GM12873 (cell line): ENCODE results near the gene ARL15.

Experiments used
- TF ChIP-seq, protein P1 (sequence below): IDR thresholded peaks from 2 replicates; pipeline ENCODE4 v1.5.1; 2012; ENCODE audit warnings: low read depth, mild to moderate bottlenecking, moderate library complexity, low read length, control low read depth; ENCODE audit not compliant: insufficient read depth; ENCODE audit errors: missing control alignments

Gene ARL15

DNA sequence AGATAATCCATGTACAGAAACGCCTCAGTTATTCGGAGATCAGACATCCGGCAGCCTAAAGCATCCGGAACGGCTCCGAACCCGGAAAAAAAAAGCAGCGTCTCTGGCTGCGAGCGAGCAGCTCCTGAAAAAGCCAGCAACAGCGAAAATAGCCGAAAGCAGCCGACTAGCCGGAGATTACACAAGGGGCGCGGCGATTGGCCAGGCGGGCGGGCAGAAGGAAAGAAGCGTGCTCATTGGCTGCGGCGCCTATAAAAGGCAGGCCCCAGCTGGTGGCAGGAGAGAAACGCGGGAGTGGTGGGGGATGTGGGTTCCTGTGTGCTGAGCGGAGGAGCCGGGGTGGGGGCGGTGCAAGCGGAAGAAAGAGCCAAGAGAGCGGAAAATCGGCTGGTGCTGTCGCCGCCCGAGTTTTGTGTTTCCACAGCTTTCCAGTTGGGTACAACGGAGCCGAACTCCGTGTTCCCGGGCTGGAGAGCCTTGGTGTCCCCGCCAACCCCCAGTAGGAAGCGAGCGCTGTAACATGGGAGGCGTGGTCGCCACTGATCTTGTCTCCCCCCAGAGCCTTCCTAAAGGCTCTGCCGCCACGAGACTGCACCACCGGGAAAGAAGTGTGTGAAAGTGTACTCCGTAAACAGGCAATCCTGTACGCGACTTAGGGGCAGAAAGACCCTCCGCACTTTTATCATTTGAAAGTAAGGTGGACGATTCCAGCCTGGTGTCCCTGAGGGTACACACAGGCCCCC lies at the start of gene ARL15:
ARL15 (minus strand) TSS at position 141 of the 743 bp plus-strand sequence.
- TF ChIP-seq, protein P1, sequence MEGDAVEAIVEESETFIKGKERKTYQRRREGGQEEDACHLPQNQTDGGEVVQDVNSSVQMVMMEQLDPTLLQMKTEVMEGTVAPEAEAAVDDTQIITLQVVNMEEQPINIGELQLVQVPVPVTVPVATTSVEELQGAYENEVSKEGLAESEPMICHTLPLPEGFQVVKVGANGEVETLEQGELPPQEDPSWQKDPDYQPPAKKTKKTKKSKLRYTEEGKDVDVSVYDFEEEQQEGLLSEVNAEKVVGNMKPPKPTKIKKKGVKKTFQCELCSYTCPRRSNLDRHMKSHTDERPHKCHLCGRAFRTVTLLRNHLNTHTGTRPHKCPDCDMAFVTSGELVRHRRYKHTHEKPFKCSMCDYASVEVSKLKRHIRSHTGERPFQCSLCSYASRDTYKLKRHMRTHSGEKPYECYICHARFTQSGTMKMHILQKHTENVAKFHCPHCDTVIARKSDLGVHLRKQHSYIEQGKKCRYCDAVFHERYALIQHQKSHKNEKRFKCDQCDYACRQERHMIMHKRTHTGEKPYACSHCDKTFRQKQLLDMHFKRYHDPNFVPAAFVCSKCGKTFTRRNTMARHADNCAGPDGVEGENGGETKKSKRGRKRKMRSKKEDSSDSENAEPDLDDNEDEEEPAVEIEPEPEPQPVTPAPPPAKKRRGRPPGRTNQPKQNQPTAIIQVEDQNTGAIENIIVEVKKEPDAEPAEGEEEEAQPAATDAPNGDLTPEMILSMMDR: no peak

DNA sequence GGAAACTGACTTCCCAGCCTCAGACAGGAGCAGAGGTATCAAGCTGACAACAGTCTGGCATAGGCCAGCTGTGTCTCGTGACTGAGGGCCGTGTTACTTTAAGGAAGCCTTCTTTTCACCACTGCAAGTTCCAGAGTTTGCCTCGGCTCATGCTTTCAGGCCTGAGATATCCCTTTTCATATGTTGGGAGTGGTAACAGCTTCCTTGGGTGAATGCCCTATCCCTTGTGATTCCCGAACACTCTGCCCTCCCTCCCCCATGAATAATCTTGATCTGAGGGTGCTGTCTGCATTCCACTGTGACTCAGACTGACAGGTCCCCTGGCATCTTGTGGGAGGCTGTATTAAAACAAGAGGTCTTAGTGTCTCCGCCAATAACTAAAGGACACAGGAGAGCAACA lies 49.7 kb upstream of the ARL15 start:
- TF ChIP-seq, protein P1: no peak

DNA sequence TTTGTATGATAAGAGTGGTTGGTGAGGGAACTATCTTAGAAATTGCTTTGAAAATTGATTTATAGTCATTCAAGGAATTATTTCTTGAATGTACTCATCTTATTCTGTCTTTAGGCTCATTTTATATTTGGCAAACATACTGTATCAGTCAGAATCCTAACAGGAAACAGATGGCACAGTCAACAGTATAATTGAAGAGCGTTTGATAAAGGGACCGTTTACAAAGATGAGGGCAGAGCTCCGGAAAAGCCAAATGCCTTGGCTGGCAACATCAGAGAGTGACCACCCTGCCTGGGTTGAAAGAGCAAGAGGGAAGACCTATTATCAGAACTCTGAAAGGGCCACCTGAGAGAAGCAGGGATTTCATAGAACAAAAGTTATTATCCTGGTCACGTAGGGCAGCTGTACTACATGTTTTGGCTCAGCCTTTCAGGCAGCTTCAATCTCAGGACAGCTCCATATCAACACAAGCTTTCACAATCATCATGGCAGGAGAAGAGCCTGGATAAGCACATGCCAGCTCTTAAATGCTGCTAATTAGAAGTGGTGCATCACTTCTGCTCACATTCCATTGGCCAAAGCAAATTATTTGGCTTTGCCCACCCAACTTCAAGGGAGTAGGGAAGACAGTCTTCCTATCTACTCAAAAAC lies 47.2 kb upstream of the ARL15 start:
- TF ChIP-seq, protein P1: no peak

DNA sequence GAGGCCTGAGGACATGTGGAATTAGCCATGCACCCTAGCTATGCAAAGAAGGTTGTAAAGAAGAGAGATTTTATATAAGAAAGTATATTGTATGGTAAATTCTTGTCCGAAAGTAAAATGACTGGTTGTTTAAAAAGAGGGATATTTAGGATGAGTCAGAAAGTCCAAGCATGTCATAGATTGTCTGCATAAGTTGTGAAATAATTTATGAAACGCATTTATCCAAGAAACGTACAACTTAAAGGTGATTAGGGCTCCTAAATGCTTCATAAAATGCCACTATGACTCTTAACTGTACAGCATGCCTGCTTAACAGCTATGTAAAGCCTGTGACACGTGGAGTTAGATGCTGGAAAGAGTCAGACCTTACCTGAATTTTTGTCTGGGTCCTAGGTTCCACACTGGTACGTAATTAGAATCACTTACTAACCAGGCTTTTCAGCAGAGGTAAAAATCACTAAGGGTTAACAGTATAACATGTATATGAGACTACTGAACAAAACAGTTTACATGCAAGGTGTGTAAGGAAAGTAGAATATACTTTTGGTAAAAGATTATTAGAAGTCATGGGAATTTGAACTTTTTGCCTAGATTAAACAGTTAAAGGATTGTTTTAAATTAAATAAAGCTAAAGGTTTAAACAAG lies 37.0 kb upstream of the ARL15 start:
- TF ChIP-seq, protein P1: no peak

DNA sequence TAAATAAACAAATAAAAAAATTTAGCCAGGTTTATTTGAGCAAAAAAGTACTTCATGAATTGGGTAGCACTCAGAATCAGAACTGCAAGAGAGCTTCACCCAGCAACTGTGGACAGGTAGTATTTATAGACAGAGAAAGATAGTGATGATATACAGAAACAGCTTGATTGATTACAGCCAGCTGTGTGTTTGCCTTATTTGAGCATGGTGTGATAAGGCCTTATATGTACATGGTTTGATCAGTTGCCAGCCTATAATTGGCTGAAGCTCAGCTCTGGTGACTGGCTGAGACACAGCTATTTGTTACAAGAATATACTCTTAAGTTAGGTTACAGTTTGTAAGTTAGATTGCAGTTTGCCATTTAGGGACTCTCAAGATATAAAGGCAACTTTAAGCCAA lies 34.3 kb upstream of the ARL15 start:
- TF ChIP-seq, protein P1: no peak

DNA sequence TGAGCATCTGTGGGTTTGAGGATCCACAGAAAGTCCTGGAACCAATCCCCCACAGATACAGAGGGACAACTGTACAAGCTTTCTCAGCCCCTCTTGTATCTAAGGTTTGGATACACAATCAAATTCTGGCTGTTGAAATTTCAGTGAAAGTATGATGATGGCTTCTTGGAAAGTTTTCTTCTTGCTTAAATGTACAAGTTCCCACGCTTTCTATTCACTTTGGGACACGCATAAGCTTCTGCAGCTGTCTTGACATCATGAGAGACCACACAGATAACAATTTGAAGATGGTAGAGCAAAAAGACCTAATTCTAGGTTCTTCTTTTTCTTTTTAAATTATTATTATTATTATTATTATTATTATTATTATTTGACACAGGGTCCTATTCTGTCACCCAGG lies 31.6 kb upstream of the ARL15 start:
- TF ChIP-seq, protein P1: no peak

DNA sequence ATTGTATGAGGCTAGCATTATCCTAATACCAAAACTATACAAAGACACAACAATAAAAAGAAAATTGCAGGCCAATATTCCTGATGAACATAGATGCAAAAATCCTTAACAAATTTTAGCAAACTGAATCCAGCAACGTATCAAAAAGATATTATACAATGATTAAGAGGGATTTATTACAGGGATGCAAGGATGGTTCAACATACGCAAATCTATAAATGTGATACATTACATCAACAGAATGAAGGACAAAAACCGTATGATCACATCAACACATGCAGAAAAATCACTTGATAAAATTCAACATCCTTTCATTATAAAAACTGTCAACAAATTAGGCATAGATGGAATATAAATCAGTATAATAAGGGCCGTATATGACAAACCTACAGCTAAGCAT lies 27.1 kb upstream of the ARL15 start:
- TF ChIP-seq, protein P1: no peak
